ENCODE results near the gene CLIC5.

The CLIC5 gene

DNA sequence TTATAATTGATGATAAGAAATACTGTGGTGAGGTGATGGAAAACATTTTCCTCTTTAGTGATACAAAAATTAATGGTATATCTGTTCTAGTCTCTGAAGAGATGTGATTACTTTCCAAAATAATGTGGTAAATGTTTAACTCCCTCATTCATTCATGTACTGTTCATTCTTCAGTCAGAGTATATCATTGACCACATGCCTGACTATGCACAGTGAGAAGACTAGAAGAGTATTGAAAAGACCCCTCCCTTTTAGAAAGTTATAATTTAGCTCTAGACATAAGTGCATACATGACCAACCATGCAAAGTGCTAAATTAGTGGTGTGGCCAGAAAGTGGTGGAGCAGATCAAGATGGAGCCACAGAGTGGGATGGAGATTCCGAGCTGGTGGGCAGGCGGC is 133.0 kb downstream of the CLIC5 start:
- no peak for DNase-seq

GRCh38 chr6:45881705-45882467 is 133.8 kb downstream of the CLIC5 start:
- DNase-seq = peak; percentile 52

DNA sequence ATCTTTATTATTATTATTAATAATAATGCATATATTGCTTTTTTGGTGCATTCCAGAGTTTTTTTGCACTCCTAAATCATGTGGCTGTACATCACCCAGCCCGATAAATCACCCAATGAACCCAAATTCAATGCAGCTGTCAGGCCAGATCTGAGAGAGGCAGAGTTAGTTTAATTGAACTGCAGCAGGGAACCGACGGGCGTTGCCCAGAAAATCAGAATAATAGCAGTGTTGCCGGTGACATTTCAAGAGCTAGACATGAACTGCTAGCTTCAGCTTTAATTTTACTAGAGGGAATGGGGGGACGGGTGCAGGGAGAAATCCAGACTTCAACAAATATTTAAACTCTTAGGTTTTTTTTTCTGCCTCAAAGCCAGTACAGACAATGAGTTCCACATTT is 135.0 kb downstream of the CLIC5 start:
- no peak for DNase-seq

DNA sequence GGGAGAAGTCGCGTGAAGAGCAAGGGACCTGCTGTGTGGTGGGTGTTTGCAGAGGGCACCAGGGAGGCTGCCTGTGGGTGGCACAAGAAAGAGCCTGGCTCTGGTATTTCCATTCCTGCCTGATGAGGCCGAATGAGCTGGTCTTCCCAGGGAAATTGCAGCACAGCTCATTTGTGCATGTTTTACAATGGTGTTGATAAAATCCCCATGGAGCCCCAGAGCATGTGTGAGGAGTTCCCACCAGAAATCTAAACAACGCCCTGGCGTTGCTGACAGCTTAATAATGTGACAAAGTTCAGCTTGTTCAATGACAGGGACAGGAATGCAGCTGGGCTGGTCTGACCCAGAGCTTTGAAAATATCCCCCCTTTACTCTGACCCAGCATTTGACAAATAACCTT is 135.5 kb downstream of the CLIC5 start:
- no peak for DNase-seq

GRCh38 chr6:45877970-45878590 is 137.6 kb downstream of the CLIC5 start:
- DNase-seq = no peak

GRCh38 chr6:45872827-45873365 is 142.8 kb downstream of the CLIC5 start:
- no peak for DNase-seq

- no peak for DNase-seq
These were observed 145.1 kb downstream of the CLIC5 start for GRCh38 chr6:45870531-45870930.

DNA sequence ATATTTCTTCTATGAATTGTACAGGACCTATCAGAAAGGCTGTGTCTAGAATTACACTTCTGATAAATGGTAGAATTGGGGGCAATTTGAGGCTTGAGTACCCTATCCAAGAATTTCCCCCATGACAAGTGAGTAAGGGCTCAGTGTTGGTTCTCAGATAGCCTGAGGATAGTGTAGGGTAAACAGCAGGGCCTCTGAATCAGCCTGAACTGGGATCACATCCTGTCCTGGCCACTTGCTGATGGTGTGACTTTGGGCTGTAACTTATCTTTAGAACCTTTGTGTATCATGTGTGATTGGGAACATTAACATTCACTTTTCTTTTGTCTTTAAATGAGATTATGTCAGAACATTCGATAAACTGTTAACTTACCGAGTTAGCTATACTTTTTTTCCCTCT is 151.0 kb downstream of the CLIC5 start:
- DNase-seq = no peak

- no peak for DNase-seq
These were observed 157.0 kb downstream of the CLIC5 start for GRCh38 chr6:45858691-45859090.

DNA sequence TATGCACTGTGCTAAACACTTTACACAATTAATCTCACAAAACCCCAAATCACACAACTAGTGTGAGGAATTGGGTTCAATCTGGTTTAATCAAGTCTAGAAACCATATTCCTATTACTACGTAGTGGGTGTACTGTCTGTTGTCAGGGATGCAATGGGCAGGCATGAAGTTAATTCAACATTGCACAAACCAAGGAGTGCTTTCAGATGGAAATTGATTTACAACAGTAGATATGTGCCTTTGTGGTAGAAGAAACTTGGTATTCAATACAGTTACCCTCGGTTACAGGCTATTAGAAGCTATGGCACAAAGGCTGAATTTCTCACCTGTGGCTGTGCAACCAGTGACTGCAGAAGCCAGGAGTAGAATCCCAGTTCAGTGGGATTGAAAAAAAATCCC is 157.8 kb downstream of the CLIC5 start:
- no peak for DNase-seq

DNA sequence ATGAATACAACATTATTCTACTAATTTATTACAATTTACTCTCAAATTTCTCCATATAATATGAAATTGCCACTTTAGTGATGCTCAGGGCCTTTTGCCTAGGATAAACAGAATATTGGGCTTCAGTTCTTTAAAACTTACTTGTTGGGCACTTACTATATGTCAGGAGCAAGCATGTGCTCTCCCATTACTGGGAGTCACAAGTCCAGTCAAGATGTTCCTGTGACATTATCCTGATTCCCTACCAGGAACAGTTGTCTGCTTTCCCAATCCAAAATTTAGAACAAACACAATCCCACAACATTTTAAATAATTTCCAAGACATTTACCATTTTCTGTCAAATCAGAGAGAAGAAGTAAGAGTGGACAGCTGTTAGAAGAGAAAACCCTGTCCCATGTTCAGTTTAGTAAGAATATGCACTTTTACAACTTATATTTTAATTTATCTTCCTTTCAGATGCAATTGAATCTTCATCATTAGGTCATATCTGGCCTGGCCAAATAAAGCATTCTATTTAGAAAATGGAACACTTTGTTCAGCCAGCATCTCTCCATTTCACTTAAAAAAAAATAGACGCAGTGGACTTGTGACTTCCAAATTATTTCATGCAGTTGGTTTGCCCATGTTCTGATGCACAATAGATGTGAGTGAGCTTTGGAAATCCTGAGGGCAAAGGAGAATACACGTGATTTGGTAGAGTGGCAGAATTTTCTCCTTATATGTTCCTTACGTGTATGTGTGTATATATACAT is 159.8 kb downstream of the CLIC5 start:
- DNase-seq = no peak

GRCh38 chr6:45854149-45854742 is 161.4 kb downstream of the CLIC5 start:
- DNase-seq = no peak

DNA sequence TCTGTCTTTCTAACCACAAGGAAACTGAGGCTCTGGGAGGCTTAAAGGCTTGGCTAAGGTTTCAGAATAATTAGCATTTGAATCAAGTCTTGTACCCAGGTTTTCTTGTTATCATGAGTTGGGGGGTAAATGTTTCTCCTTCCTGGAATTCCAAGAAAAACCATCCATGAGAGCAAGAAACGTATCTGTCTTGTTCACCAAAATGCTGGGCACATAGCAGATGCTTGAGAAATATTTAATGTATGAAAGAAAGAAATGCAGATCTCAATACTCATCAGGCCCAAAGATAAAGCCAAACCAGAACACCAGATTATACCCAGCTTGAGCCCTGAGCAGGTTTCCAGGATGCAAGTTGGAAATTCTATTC is 164.6 kb downstream of the CLIC5 start:
- no peak for DNase-seq

DNA sequence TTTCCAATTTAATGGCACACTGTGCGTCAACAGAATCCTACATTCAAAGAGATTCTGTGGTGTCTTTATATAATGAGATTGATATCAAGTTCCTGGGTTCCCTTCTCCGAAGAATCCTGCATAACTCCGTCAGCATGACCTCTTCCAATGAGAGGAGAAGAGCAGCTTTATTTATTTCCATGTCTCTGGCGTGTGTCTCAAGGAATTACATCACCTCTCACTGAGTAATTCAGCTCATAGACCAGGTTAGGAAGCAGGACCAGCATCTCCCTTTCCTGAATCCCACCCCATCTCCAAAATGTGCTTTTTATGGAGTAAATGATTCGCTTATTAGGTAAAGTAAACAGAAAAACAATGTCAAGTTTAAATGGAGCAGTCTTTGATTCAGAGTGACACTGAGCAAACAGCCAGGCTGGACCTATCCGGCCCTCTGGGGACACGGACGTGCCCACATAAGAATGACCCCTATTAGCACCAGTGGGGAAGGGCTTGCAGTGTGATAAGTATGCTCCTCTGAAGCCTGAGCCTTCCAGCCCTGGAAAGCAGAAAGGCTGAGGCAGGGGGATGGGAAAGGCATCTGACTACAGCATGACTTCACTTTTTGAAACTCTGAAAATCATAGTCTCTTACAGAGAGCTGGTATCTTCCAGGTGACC is 165.2 kb downstream of the CLIC5 start:
- DNase-seq = no peak

GRCh38 chr6:45845567-45845966 is 170.1 kb downstream of the CLIC5 start:
- no peak for DNase-seq

DNA sequence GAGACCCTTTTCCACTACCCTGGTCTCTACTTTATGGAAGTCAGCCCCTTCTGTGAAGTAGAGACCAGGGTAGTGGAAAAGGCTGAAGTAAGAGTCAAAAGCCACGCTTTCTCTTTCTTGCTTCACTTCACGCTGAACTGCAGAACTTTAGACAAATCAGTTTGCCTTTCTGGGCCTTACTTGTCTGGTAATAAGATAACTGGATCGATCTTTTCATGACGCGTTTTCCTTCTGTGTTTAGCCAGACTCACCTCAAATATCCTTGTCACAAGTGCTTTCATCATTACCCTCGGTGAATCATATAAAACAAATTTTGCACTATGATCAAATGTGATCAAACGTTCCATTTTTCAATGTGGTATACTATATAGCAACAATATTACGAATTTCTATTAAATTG is 170.7 kb downstream of the CLIC5 start:
- no peak for DNase-seq

DNA sequence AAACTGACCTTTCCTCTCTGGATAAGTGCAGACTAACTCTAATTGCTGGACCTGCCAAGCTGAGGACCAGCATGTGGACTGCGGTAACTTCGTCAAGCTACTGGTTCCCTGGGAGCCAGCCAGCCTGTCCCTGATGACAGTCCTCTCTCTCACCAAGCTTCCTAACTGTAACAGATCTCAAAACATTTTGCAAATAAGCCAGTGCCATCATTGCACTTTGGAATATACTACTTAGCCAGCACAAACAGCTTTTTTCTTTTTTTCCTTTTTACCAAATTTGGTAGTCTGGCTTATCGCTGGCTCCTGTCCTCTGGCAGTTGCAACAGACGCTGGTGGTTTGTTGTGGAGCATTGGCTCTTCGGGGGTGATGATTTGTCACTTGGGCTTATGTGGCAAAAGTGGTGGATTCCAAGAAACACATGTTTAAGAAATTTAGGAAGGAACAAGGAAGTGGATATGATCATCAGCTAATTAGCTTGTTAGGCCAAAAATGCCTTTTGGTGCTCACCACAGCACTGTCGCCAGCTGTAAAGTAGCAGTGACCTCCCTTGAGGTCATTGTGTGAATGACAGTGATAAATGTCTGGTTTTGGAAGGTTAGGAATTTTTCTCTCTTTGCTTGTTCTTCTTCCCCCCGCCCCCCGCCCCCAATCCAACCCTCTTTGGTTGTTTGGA is 171.7 kb downstream of the CLIC5 start:
- peak; percentile 95 for DNase-seq

GRCh38 chr6:45841062-45841461 is 174.6 kb downstream of the CLIC5 start:
- DNase-seq = no peak

GRCh38 chr6:45838996-45839395 is 176.7 kb downstream of the CLIC5 start:
- no peak for DNase-seq

- DNase-seq = no peak
These were observed 177.2 kb downstream of the CLIC5 start for GRCh38 chr6:45838451-45838850.

GRCh38 chr6:45837541-45838200 is 178.0 kb downstream of the CLIC5 start:
- no peak for DNase-seq

- no peak for DNase-seq
These were observed 178.7 kb downstream of the CLIC5 start for GRCh38 chr6:45836984-45837383.

Measured in MV-4-11 (cell line).